H1 (cell line): ENCODE results near the gene RAB35. TPM values are rescaled to one million over a fixed set of nuclear protein-coding genes. Genes with fewer than 3 reads are reported as not detected.

Source experiments
- BCL11A ChIP-seq, 2 experiments: IDR thresholded peaks; one replicate each; pipeline ENCODE4 v1.6.1; 2011; ENCODE audit warnings: low read depth in 2 of 2, low read length in 2 of 2, mild to moderate bottlenecking in 2 of 2
- BRCA1 ChIP-seq: IDR thresholded peaks from 2 replicates; pipeline ENCODE4 v1.6.1; 2012; ENCODE audit warnings: low read depth, low read length, improper control_type of control experiment
- GTF2F1 ChIP-seq: IDR thresholded peaks from 2 replicates; pipeline ENCODE4 v1.6.1; 2012; ENCODE audit warnings: low read depth, low read length, improper control_type of control experiment, borderline replicate concordance
- HDAC6 ChIP-seq: IDR thresholded peaks from one replicate; pipeline ENCODE4 v1.7.1; 2012; ENCODE audit warnings: low read depth, mild to moderate bottlenecking, inconsistent platforms, low read length, moderate library complexity
- SIX5 ChIP-seq: IDR thresholded peaks from 2 replicates; pipeline ENCODE4 v1.6.1; 2011; ENCODE audit warnings: mild to moderate bottlenecking, low read depth, low read length
- TBP ChIP-seq: IDR thresholded peaks from 2 replicates; pipeline ENCODE4 v1.6.1; 2011; ENCODE audit warnings: low read depth, low read length, improper control_type of control experiment
- polyA plus RNA-seq, 7 experiments: library from polyadenylated mRNA; depleted of rRNA in 3 of 7; stranded (reverse) in 5 of 7; unstranded in 2 of 7; fragments of >200 nt in 5 of 7; fragments of 200-250 nt in 2 of 7; gene quantifications; 1 replicate in 5 of 7; 2 replicates in 1 of 7; 4 replicates in 1 of 7; pipeline versions ENCODE4 v1.2.1 to v1.2.3, GENCODE V29; 2011 to 2013; ENCODE audit warnings: missing spikeins in 2 of 7, mixed read lengths in 2 of 7
- total RNA-seq: library from RNA; stranded (reverse); fragmentation: NEBNext Ultra II Directional; extraction: Animal tissue kit (Norgen Biotek cat#: 25700); gene quantifications from 2 replicates; pipeline ENCODE4 v1.2.1, GENCODE V29; 2021
- TF ChIP-seq, protein P1 (sequence below): fragments of 300-600 bp; sonication (generic); IDR thresholded peaks from 2 replicates; pipeline ENCODE4 v1.7.1; 2012; ENCODE audit warnings: low read length, moderate library complexity, mild to moderate bottlenecking, inconsistent platforms; ENCODE audit not compliant: insufficient replicate concordance

The RAB35 gene
- total and polyA plus RNA-seq, 2 of the 8 experiments (the other 6 are each of a cell fraction or from before 2014, with no cell fraction given), result 33.4 to 39.0 TPM

DNA sequence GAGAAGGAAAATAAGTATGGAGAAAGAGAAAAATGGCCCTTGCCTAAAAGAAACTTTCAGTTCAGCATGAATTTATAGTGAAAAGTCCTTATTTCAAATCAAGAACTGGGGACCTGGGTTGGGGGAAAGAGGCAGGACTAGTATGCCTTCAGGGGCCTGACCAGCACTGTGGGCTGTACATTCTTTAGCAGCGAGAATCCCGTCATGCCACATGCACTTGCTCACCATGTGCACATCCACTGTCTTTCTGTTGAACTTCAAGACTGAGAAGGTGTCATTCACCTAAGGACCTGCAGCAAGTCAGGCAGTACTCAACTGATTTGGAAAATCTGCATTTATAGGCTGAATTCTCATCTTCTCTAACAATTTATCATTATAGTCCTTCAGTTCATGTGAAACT, 50.2 kb downstream of the RAB35 start (continued):
- TF ChIP-seq, protein P1, sequence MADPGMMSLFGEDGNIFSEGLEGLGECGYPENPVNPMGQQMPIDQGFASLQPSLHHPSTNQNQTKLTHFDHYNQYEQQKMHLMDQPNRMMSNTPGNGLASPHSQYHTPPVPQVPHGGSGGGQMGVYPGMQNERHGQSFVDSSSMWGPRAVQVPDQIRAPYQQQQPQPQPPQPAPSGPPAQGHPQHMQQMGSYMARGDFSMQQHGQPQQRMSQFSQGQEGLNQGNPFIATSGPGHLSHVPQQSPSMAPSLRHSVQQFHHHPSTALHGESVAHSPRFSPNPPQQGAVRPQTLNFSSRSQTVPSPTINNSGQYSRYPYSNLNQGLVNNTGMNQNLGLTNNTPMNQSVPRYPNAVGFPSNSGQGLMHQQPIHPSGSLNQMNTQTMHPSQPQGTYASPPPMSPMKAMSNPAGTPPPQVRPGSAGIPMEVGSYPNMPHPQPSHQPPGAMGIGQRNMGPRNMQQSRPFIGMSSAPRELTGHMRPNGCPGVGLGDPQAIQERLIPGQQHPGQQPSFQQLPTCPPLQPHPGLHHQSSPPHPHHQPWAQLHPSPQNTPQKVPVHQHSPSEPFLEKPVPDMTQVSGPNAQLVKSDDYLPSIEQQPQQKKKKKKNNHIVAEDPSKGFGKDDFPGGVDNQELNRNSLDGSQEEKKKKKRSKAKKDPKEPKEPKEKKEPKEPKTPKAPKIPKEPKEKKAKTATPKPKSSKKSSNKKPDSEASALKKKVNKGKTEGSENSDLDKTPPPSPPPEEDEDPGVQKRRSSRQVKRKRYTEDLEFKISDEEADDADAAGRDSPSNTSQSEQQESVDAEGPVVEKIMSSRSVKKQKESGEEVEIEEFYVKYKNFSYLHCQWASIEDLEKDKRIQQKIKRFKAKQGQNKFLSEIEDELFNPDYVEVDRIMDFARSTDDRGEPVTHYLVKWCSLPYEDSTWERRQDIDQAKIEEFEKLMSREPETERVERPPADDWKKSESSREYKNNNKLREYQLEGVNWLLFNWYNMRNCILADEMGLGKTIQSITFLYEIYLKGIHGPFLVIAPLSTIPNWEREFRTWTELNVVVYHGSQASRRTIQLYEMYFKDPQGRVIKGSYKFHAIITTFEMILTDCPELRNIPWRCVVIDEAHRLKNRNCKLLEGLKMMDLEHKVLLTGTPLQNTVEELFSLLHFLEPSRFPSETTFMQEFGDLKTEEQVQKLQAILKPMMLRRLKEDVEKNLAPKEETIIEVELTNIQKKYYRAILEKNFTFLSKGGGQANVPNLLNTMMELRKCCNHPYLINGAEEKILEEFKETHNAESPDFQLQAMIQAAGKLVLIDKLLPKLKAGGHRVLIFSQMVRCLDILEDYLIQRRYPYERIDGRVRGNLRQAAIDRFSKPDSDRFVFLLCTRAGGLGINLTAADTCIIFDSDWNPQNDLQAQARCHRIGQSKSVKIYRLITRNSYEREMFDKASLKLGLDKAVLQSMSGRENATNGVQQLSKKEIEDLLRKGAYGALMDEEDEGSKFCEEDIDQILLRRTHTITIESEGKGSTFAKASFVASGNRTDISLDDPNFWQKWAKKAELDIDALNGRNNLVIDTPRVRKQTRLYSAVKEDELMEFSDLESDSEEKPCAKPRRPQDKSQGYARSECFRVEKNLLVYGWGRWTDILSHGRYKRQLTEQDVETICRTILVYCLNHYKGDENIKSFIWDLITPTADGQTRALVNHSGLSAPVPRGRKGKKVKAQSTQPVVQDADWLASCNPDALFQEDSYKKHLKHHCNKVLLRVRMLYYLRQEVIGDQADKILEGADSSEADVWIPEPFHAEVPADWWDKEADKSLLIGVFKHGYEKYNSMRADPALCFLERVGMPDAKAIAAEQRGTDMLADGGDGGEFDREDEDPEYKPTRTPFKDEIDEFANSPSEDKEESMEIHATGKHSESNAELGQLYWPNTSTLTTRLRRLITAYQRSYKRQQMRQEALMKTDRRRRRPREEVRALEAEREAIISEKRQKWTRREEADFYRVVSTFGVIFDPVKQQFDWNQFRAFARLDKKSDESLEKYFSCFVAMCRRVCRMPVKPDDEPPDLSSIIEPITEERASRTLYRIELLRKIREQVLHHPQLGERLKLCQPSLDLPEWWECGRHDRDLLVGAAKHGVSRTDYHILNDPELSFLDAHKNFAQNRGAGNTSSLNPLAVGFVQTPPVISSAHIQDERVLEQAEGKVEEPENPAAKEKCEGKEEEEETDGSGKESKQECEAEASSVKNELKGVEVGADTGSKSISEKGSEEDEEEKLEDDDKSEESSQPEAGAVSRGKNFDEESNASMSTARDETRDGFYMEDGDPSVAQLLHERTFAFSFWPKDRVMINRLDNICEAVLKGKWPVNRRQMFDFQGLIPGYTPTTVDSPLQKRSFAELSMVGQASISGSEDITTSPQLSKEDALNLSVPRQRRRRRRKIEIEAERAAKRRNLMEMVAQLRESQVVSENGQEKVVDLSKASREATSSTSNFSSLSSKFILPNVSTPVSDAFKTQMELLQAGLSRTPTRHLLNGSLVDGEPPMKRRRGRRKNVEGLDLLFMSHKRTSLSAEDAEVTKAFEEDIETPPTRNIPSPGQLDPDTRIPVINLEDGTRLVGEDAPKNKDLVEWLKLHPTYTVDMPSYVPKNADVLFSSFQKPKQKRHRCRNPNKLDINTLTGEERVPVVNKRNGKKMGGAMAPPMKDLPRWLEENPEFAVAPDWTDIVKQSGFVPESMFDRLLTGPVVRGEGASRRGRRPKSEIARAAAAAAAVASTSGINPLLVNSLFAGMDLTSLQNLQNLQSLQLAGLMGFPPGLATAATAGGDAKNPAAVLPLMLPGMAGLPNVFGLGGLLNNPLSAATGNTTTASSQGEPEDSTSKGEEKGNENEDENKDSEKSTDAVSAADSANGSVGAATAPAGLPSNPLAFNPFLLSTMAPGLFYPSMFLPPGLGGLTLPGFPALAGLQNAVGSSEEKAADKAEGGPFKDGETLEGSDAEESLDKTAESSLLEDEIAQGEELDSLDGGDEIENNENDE, result no peak
- TF ChIP-seq BRCA1 (no peak), SIX5 (no peak), GTF2F1 (no peak), HDAC6 (no peak), TBP (no peak), BCL11A (IDR thresholded peaks at IDR 0.05; ENCODE audit: low read depth in 2 of 2, low read length in 2 of 2) (no peak)
